ENCODE results near the gene SULF2. TPM values are rescaled to one million over a fixed set of nuclear protein-coding genes. Genes with fewer than 3 reads are reported as not detected.

The SULF2 gene
- total RNA-seq, 1 experiment from 2014 or later, result 13.0 TPM

GRCh38 chr20:47761482-47762047, 23.7 kb downstream of the SULF2 start:
- Histone ChIP-seq H3K4me3 (replicated peaks in 1 of 2; ENCODE audit: low read depth in 1 of 2, low read length in 2 of 2) (no peak overlapping the region), H3K9me3 (ENCODE audit: control insufficient read depth in 1 of 2, insufficient read depth in 1 of 2, low read depth in 1 of 2, low read length in 2 of 2) (no peaks in the 10 kb centered on the region), H3K36me3 (ENCODE audit: control insufficient read depth in 1 of 2, insufficient read depth in 2 of 2, low read length in 2 of 2) (no peaks in the 10 kb centered on the region), H3K79me2 (ENCODE audit: insufficient read depth, low read length) (no peaks in the 10 kb centered on the region), H2AFZ (ENCODE audit: low read depth, low read length, poor library complexity, severe bottlenecking) (no peak overlapping the region), H3K9me2 (ENCODE audit: insufficient read depth) (no peaks in the 10 kb centered on the region), H3K9ac (ENCODE audit: low read length) (no peak overlapping the region), H3K27me3 (ENCODE audit: insufficient read depth, low read length) (no peaks in the 10 kb centered on the region), H4K20me1 (ENCODE audit: insufficient read depth) (no peaks in the 10 kb centered on the region), H3K4me1 (ENCODE audit: control insufficient read depth in 1 of 2, insufficient read depth in 2 of 2, low read length in 2 of 2) (peaks cover 0 to 7% of the 10 kb centered on the region in 2 experiments; a peak in 2 of 4 replicates), H3K27ac (ENCODE audit: low read depth, low read length) (no peak overlapping the region), H3K4me2 (ENCODE audit: low read length) (no peak overlapping the region)
- no peak for ATAC-seq
- TF ChIP-seq SRF (IDR thresholded peaks at IDR 0.05; ENCODE audit: low read depth), result no peak
- no peak for TF ChIP-seq ATF3 (IDR thresholded peaks at IDR 0.05)
- no peak for TF ChIP-seq SIN3A (IDR thresholded peaks at IDR 0.05; ENCODE audit: low read depth)
- TF ChIP-seq TCF7L2 (IDR thresholded peaks at IDR 0.05; ENCODE audit: borderline replicate concordance, extremely low read depth, insufficient read depth, insufficient read length), result no peak
- DNase-seq (ENCODE audit: low read depth, low spot score), result no peak
- no TSS peak for BruUV-seq (replicated peaks)
- CTCF ChIA-PET, result no interaction called here
- POLR2A ChIA-PET, result no interaction called here
- RAD21 ChIA-PET (ENCODE audit: low non-redundant PET in 1 of 2, low total read pairs in 2 of 2, uncharacterized antibody in 2 of 2, unreplicated experiment in 2 of 2), result no interaction called here
- intact Hi-C loops (cut with micrococcal nuclease), result no loop called here

GRCh38 chr20:47760686-47761481, 24.4 kb downstream of the SULF2 start:
- Histone ChIP-seq H3K4me2 (ENCODE audit: low read length) (no peak overlapping the region), H3K27me3 (ENCODE audit: insufficient read depth, low read length) (no peaks in the 10 kb centered on the region), H3K27ac (ENCODE audit: low read depth, low read length) (no peak overlapping the region), H2AFZ (ENCODE audit: low read depth, low read length, poor library complexity, severe bottlenecking) (no peak overlapping the region), H3K4me1 (ENCODE audit: control insufficient read depth in 1 of 2, insufficient read depth in 2 of 2, low read length in 2 of 2) (peaks cover 0 to under 1% of the 10 kb centered on the region in 2 experiments; a peak in 1 of 4 replicates), H3K36me3 (ENCODE audit: control insufficient read depth in 1 of 2, insufficient read depth in 2 of 2, low read length in 2 of 2) (no peaks in the 10 kb centered on the region), H3K9ac (ENCODE audit: low read length) (no peak overlapping the region), H3K9me2 (ENCODE audit: insufficient read depth) (no peaks in the 10 kb centered on the region), H3K79me2 (ENCODE audit: insufficient read depth, low read length) (no peaks in the 10 kb centered on the region), H3K4me3 (replicated peaks in 1 of 2; ENCODE audit: low read depth in 1 of 2, low read length in 2 of 2) (no peak overlapping the region), H4K20me1 (ENCODE audit: insufficient read depth) (no peaks in the 10 kb centered on the region), H3K9me3 (ENCODE audit: control insufficient read depth in 1 of 2, insufficient read depth in 1 of 2, low read depth in 1 of 2, low read length in 2 of 2) (no peaks in the 10 kb centered on the region)
- ATAC-seq (no peak), DNase-seq (ENCODE audit: low read depth, low spot score) (no peak)
- RAD21 ChIA-PET (ENCODE audit: low non-redundant PET in 1 of 2, low total read pairs in 2 of 2, uncharacterized antibody in 2 of 2, unreplicated experiment in 2 of 2), result no interaction called here
- intact Hi-C loops (cut with micrococcal nuclease), result no loop called here
- POLR2A ChIA-PET, result no interaction called here
- CTCF ChIA-PET, result interaction anchor here (1.3 kb wide), 1 partner anchor 36 kb away, joined by 4 read pairs; no protein-coding TSS in a partner anchor
- BruUV-seq (replicated peaks), result no TSS peak
- no peak for TF ChIP-seq CEBPB (IDR thresholded peaks at IDR 0.05; ENCODE audit: low read depth)
- TF ChIP-seq SP1 (IDR thresholded peaks at IDR 0.05; ENCODE audit: low read depth), result no peak
- no peak for TF ChIP-seq EZH2 (IDR thresholded peaks at IDR 0.05)
- TF ChIP-seq CTCF (IDR thresholded peaks at IDR 0.05 in 2 of 3, conservative IDR thresholded peaks at IDR 0.05 in 1 of 3; ENCODE audit: borderline replicate concordance in 1 of 3, insufficient read depth in 1 of 3, low read depth in 2 of 3, low read length in 2 of 3), result no peak
- no peak for TF ChIP-seq TCF7L2 (IDR thresholded peaks at IDR 0.05; ENCODE audit: borderline replicate concordance, extremely low read depth, insufficient read depth, insufficient read length)
- TF ChIP-seq FOSL1 (IDR thresholded peaks at IDR 0.05; ENCODE audit: low read depth), result no peak
- TF ChIP-seq MAX (IDR thresholded peaks at IDR 0.05), result no peak
- TF ChIP-seq POLR2AphosphoS5 (IDR thresholded peaks at IDR 0.05; ENCODE audit: low read depth, low read length), result no peak
- TF ChIP-seq ZBTB33 (IDR thresholded peaks at IDR 0.05; ENCODE audit: extremely low read depth, insufficient replicate concordance, low read length), result no peak
- no peak for TF ChIP-seq EZH2phosphoT487 (IDR thresholded peaks at IDR 0.05; ENCODE audit: borderline replicate concordance)
- TF ChIP-seq YY1 (IDR thresholded peaks at IDR 0.05; ENCODE audit: extremely low read depth, insufficient replicate concordance, low read depth, low read length), result no peak
- TF ChIP-seq SRF (IDR thresholded peaks at IDR 0.05; ENCODE audit: low read depth), result no peak
